IMR-90 (cell line): ENCODE measurements around the gene DHX34.

Experiments used
- BHLHE40 ChIP-seq: fragments of 150-350 bp; IDR thresholded peaks from 2 replicates; pipeline ENCODE4 v1.6.1; 2016; ENCODE audit warnings: mild to moderate bottlenecking, low read depth, low read length
- FOS ChIP-seq: fragments of 150-350 bp; IDR thresholded peaks from 2 replicates; pipeline ENCODE4 v1.6.1; 2016; ENCODE audit warnings: low read depth, low read length
- MAFK ChIP-seq: IDR thresholded peaks from 2 replicates; pipeline ENCODE4 v1.6.1; 2012; ENCODE audit warnings: low read depth, low read length, improper control_type of control experiment
- MAZ ChIP-seq: IDR thresholded peaks from 2 replicates; pipeline ENCODE4 v1.6.1; 2012; ENCODE audit warnings: low read depth, mild to moderate bottlenecking, low read length, improper control_type of control experiment, moderate library complexity, borderline replicate concordance
- MXI1 ChIP-seq: IDR thresholded peaks from 2 replicates; pipeline ENCODE4 v1.6.1; 2012; ENCODE audit warnings: low read depth, mild to moderate bottlenecking, low read length, moderate library complexity, borderline replicate concordance
- POLR2A ChIP-seq: IDR thresholded peaks from 2 replicates; pipeline ENCODE4 v1.6.1; 2012; ENCODE audit warnings: mild to moderate bottlenecking, low read depth, low read length
- RAD21 ChIP-seq: IDR thresholded peaks from 2 replicates; pipeline ENCODE4 v1.6.1; 2012; ENCODE audit warnings: low read length, improper control_type of control experiment
- RCOR1 ChIP-seq: IDR thresholded peaks from 2 replicates; pipeline ENCODE4 v1.6.1; 2012; ENCODE audit warnings: mild to moderate bottlenecking, low read length, improper control_type of control experiment; ENCODE audit not compliant: insufficient replicate concordance
- RFX5 ChIP-seq: IDR thresholded peaks from 2 replicates; pipeline ENCODE4 v1.8.0; 2012; ENCODE audit warnings: low read depth, mild to moderate bottlenecking, low read length, moderate library complexity
- SMC3 ChIP-seq: fragments of 150-350 bp; IDR thresholded peaks from 2 replicates; pipeline ENCODE4 v1.6.1; 2016; ENCODE audit warnings: low read depth, mild to moderate bottlenecking, antibody characterized with exemption, low read length, moderate library complexity
- USF2 ChIP-seq: fragments of 150-350 bp; IDR thresholded peaks from 2 replicates; pipeline ENCODE4 v1.6.1; 2017; ENCODE audit warnings: mild to moderate bottlenecking, antibody characterized with exemption, low read length, low read depth
- TF ChIP-seq, protein P1 (sequence below): conservative IDR thresholded peaks from 2 replicates; pipeline ENCODE4 v1.5.1; 2012; ENCODE audit warnings: mild to moderate bottlenecking, low read depth, low read length, improper control_type of control experiment

- no peak for TF ChIP-seq RCOR1
- TF ChIP-seq, protein P1, sequence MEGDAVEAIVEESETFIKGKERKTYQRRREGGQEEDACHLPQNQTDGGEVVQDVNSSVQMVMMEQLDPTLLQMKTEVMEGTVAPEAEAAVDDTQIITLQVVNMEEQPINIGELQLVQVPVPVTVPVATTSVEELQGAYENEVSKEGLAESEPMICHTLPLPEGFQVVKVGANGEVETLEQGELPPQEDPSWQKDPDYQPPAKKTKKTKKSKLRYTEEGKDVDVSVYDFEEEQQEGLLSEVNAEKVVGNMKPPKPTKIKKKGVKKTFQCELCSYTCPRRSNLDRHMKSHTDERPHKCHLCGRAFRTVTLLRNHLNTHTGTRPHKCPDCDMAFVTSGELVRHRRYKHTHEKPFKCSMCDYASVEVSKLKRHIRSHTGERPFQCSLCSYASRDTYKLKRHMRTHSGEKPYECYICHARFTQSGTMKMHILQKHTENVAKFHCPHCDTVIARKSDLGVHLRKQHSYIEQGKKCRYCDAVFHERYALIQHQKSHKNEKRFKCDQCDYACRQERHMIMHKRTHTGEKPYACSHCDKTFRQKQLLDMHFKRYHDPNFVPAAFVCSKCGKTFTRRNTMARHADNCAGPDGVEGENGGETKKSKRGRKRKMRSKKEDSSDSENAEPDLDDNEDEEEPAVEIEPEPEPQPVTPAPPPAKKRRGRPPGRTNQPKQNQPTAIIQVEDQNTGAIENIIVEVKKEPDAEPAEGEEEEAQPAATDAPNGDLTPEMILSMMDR: no peak
- no peak for TF ChIP-seq RFX5
- no peak for TF ChIP-seq USF2
- no peak for TF ChIP-seq RAD21
- no peak for TF ChIP-seq POLR2A
- TF ChIP-seq BHLHE40: no peak
- TF ChIP-seq MAZ: no peak
- no peak for TF ChIP-seq SMC3
- no peak for TF ChIP-seq MXI1
- no peak for TF ChIP-seq MAFK
- no peak for TF ChIP-seq FOS
These were observed 5.8 kb upstream of the DHX34 start for GRCh38 chr19:47343194-47343802.
